H1 (cell line): Measurements from ENCODE around the gene BTBD10. TPM values are rescaled to one million over a fixed set of nuclear protein-coding genes. Genes with fewer than 3 reads are reported as not detected.

Experiments
- CTCF ChIA-PET: fragments of 300-600 bp; sonication (Branson Sonifier 250); formaldehyde crosslinking; loops from one replicate; lab custom pipeline; 2021; ENCODE audit not compliant: partially characterized antibody; lab: Charles Lee
- POLR2A ChIA-PET: fragments of 300-600 bp; sonication (Branson Sonifier 250); formaldehyde crosslinking; loops from one replicate; lab custom pipeline; 2021; ENCODE audit warnings: inconsistent platforms; ENCODE audit not compliant: partially characterized antibody; lab: Charles Lee
- DNase-seq, 2 experiments: peaks; one replicate each; pipeline versions ENCODE4 v3.0.0 to v3.0.0-alpha.2; 2010 to 2022; ENCODE audit warnings: low spot score in 2 of 2, low read depth in 1 of 2, mixed read lengths in 1 of 2
- FAIRE-seq: peaks from 2 replicates; lab custom pipeline; 2011; peaks lifted over from hg19 to GRCh38; lab: Jason Lieb, UNC
- H2AFZ ChIP-seq: 2 replicates; pipeline ENCODE4 v1.8.1; 2012; ENCODE audit warnings: low read length, inconsistent platforms
- H2AK5ac ChIP-seq: 2 replicates; pipeline ENCODE4 v1.6.1; 2013; ENCODE audit warnings: low read depth, low read length
- H2BK120ac ChIP-seq: replicated peaks from 2 replicates; pipeline ENCODE3; 2013; ENCODE audit warnings: low read depth, low read length, inconsistent platforms
- H2BK12ac ChIP-seq: 2 replicates; pipeline ENCODE4 v1.6.1; 2013; ENCODE audit warnings: low read depth, low read length
- H2BK15ac ChIP-seq: 2 replicates; pipeline ENCODE4 v1.6.1; 2013; ENCODE audit warnings: low read length
- H2BK20ac ChIP-seq: 2 replicates; pipeline ENCODE4 v1.6.1; 2013; ENCODE audit warnings: low read length
- H2BK5ac ChIP-seq: 2 replicates; pipeline ENCODE4 v1.6.1; 2013; ENCODE audit warnings: low read depth, low read length
- H3K14ac ChIP-seq: 2 replicates; pipeline ENCODE4 v1.6.1; 2013; ENCODE audit warnings: inconsistent platforms; ENCODE audit not compliant: insufficient read length
- H3K18ac ChIP-seq: 2 replicates; pipeline ENCODE4 v1.6.1; 2013; ENCODE audit warnings: low read length; ENCODE audit errors: extremely low read depth
- H3K23ac ChIP-seq: 2 replicates; pipeline ENCODE4 v1.6.1; 2013; ENCODE audit warnings: inconsistent platforms; ENCODE audit not compliant: insufficient read length
- H3K23me2 ChIP-seq: 2 replicates; pipeline ENCODE4 v1.6.1; 2013; ENCODE audit warnings: low read depth, low read length
- H3K27ac ChIP-seq: 2 replicates; pipeline ENCODE4 v1.6.1; 2011; ENCODE audit warnings: low read depth, low read length, inconsistent platforms
- H3K27me3 ChIP-seq, 4 experiments: replicated peaks in 1 of 4; 1 replicate in 1 of 4; 2 replicates in 3 of 4; pipeline versions ENCODE4 v1.6.1 to v1.8.1; 2011 to 2013; ENCODE audit warnings: low read length in 3 of 4, mild to moderate bottlenecking in 3 of 4, inconsistent platforms in 2 of 4, mixed read lengths in 2 of 4, moderate library complexity in 1 of 4; ENCODE audit not compliant: control insufficient read depth in 3 of 4, insufficient read depth in 3 of 4; ENCODE audit errors: extremely low read depth in 1 of 4
- H3K36me3 ChIP-seq, 4 experiments: 2 replicates each; pipeline versions ENCODE4 v1.6.1 to v1.8.1; 2011 to 2013; ENCODE audit warnings: mild to moderate bottlenecking in 4 of 4, low read length in 3 of 4, moderate library complexity in 2 of 4, control low read depth in 1 of 4, inconsistent platforms in 1 of 4; ENCODE audit not compliant: insufficient read depth in 4 of 4, control insufficient read depth in 2 of 4
- H3K4ac ChIP-seq: replicated peaks from 2 replicates; pipeline ENCODE3; 2013; ENCODE audit warnings: low read length, low read depth, mixed read lengths, inconsistent platforms; ENCODE audit not compliant: insufficient read length
- H3K4me1 ChIP-seq, 4 experiments: replicated peaks in 1 of 4; 1 replicate in 1 of 4; 2 replicates in 3 of 4; pipeline versions ENCODE4 v1.6.1 to v1.8.1; 2011 to 2013; ENCODE audit warnings: low read length in 3 of 4, inconsistent platforms in 2 of 4, mixed read lengths in 1 of 4; ENCODE audit not compliant: insufficient read depth in 4 of 4, control insufficient read depth in 3 of 4
- H3K4me2 ChIP-seq, 2 experiments: 2 replicates each; pipeline versions ENCODE4 v1.6.1 to v1.8.1; 2011 to 2013; ENCODE audit warnings: low read depth in 2 of 2, low read length in 2 of 2, control low read depth in 1 of 2, inconsistent platforms in 1 of 2, mild to moderate bottlenecking in 1 of 2; ENCODE audit not compliant: insufficient read depth in 1 of 2
- H3K4me3 ChIP-seq, 4 experiments: fragments of 200-600, 300-600 bp in 1 of 4; sonication (generic), shearing (Covaris generic), sonication (Bioruptor Twin) in 1 of 4; 2 replicates each; pipeline versions ENCODE4 v1.5.1 to v1.8.1; 2011 to 2016; ENCODE audit warnings: low read length in 4 of 4, low read depth in 3 of 4, control low read depth in 2 of 4, inconsistent platforms in 2 of 4, mild to moderate bottlenecking in 2 of 4, mixed read lengths in 1 of 4, moderate library complexity in 1 of 4; ENCODE audit not compliant: insufficient read depth in 2 of 4; ENCODE audit errors: extremely low read depth in 1 of 4
- H3K56ac ChIP-seq: replicated peaks from 2 replicates; pipeline ENCODE3; 2013; ENCODE audit warnings: low read depth, mild to moderate bottlenecking, mixed read lengths, low read length, inconsistent platforms; ENCODE audit not compliant: insufficient read length
- H3K79me1 ChIP-seq: 2 replicates; pipeline ENCODE4 v1.6.1; 2013; ENCODE audit warnings: low read depth, low read length, control low read depth
- H3K79me2 ChIP-seq, 2 experiments: 2 replicates each; pipeline versions ENCODE4 v1.6.1 to v1.8.1; 2012 to 2013; ENCODE audit warnings: low read length in 2 of 2, mild to moderate bottlenecking in 2 of 2, inconsistent platforms in 1 of 2; ENCODE audit not compliant: insufficient read depth in 2 of 2, control insufficient read depth in 1 of 2
- H3K9ac ChIP-seq, 4 experiments: replicated peaks in 1 of 4; 1 replicate in 1 of 4; 2 replicates in 3 of 4; pipeline versions ENCODE4 v1.6.1 to v1.8.1; 2011 to 2013; ENCODE audit warnings: low read depth in 3 of 4, low read length in 3 of 4, control low read depth in 2 of 4, mild to moderate bottlenecking in 2 of 4, moderate library complexity in 2 of 4, inconsistent platforms in 1 of 4; ENCODE audit errors: extremely low read depth in 1 of 4
- H3K9me3 ChIP-seq, 2 experiments: 2 replicates each; pipeline versions ENCODE4 v1.6.1 to v1.8.1; 2012 to 2013; ENCODE audit warnings: mild to moderate bottlenecking in 2 of 2, moderate library complexity in 2 of 2, control low read depth in 1 of 2, inconsistent platforms in 1 of 2, low read depth in 1 of 2, low read length in 1 of 2, mixed read lengths in 1 of 2; ENCODE audit not compliant: insufficient read depth in 2 of 2
- H4K20me1 ChIP-seq, 2 experiments: replicated peaks in 1 of 2; 2 replicates each; pipeline versions ENCODE3 to v1.8.1; 2011 to 2013; ENCODE audit warnings: inconsistent platforms in 2 of 2, low read length in 2 of 2, mild to moderate bottlenecking in 1 of 2; ENCODE audit not compliant: insufficient read depth in 2 of 2, control insufficient read depth in 1 of 2
- H4K5ac ChIP-seq: 2 replicates; pipeline ENCODE4 v1.6.1; 2013; ENCODE audit warnings: low read length, low read depth, mixed read lengths, inconsistent platforms; ENCODE audit not compliant: insufficient read length
- H4K8ac ChIP-seq: 2 replicates; pipeline ENCODE4 v1.8.0; 2013; ENCODE audit warnings: mild to moderate bottlenecking, moderate library complexity, low read length, inconsistent platforms; ENCODE audit not compliant: insufficient read depth; ENCODE audit errors: extremely low read depth
- H4K91ac ChIP-seq: replicated peaks from 2 replicates; pipeline ENCODE3; 2013; ENCODE audit warnings: low read length, mixed read lengths, inconsistent platforms; ENCODE audit not compliant: insufficient read length
- CBX8 ChIP-seq: fragments of 300-800, 300-1000 bp; sonication (generic); IDR thresholded peaks from 2 replicates; pipeline ENCODE4 v1.7.1; 2016; ENCODE audit warnings: low read depth, low read length, borderline replicate concordance
- RAD21 ChIP-seq, 2 experiments: IDR thresholded peaks in 1 of 2; conservative IDR thresholded peaks in 1 of 2; 2 replicates each; pipeline ENCODE4 v1.6.1; 2011; ENCODE audit warnings: low read depth in 2 of 2, low read length in 2 of 2, improper control_type of control experiment in 1 of 2, inconsistent platforms in 1 of 2, mild to moderate bottlenecking in 1 of 2, moderate library complexity in 1 of 2
- RXRA ChIP-seq: IDR thresholded peaks from 2 replicates; pipeline ENCODE4 v1.6.1; 2011; ENCODE audit warnings: low read depth, mild to moderate bottlenecking, low read length, moderate library complexity; ENCODE audit not compliant: insufficient read depth
- WGBS, 2 experiments: shearing (Covaris generic) in 1 of 2; methylation state at CpG; one replicate each; pipeline versions ENCODE4 v1.1.6 to v1.1.7; 2013 to 2015; ENCODE audit warnings: low lambda C conversion rate in 2 of 2, mixed read lengths in 2 of 2, inconsistent platforms in 1 of 2, low coverage in 1 of 2, missing lambda C conversion rate in 1 of 2; ENCODE audit not compliant: insufficient replicate concordance in 2 of 2, insufficient coverage in 1 of 2, insufficient read length in 1 of 2; ENCODE audit errors: extremely low coverage in 1 of 2, missing lambda C conversion rate in 1 of 2; 5-methylcytosine and 5-hydroxymethylcytosine counted together
- polyA plus RNA-seq, 7 experiments: library from polyadenylated mRNA; depleted of rRNA in 3 of 7; stranded (reverse) in 5 of 7; unstranded in 2 of 7; fragments of >200 nt in 5 of 7; fragments of 200-250 nt in 2 of 7; gene quantifications; 1 replicate in 5 of 7; 2 replicates in 1 of 7; 4 replicates in 1 of 7; pipeline versions ENCODE4 v1.2.1 to v1.2.3, GENCODE V29; 2011 to 2013; ENCODE audit warnings: missing spikeins in 2 of 7, mixed read lengths in 2 of 7
- total RNA-seq: library from RNA; stranded (reverse); fragmentation: NEBNext Ultra II Directional; extraction: Animal tissue kit (Norgen Biotek cat#: 25700); gene quantifications from 2 replicates; pipeline ENCODE4 v1.2.1, GENCODE V29; 2021
- TF ChIP-seq, protein P1 (sequence below), 3 experiments: IDR thresholded peaks; 1 replicate in 2 of 3; 2 replicates in 1 of 3; pipeline versions ENCODE4 v1.5.1 to v1.6.1; 2011; ENCODE audit warnings: low read length in 3 of 3, mild to moderate bottlenecking in 3 of 3, inconsistent platforms in 2 of 3, low read depth in 1 of 3, moderate library complexity in 1 of 3; ENCODE audit not compliant: insufficient read depth in 1 of 3; ENCODE audit errors: control extremely low read depth in 1 of 3

BTBD10 gene
- total and polyA plus RNA-seq, 2 of the 8 experiments (the other 6 are each of a cell fraction or from before 2014, with no cell fraction given): 13.8 to 22.2 TPM

DNA sequence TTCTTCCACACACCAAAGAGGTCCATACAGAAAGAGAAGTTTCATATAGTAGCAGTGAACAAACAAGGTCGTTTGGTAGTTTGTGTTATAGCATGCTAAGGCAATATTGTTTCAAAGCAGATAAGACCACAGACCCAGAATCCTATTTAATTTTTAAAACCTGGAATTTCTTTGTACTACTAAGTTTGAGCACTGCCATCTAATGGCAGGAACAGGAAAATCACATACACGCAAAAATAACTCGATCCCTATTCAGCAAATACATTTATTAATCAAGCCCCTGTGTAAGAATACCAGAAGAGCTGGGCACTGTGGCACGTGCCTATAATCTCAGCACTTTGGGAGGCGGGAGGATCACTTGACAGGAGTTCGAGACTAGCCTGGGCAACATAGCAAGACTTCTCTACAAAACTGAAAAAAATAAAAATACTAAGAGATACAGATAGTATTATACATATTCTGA is 2.9 kb upstream of the BTBD10 start:
- Histone ChIP-seq H4K20me1 (no peaks in the 10 kb centered on the region), H2BK20ac (no peak overlapping the region), H3K4me2 (no peak overlapping the region), H3K79me2 (peaks cover 0 to 11% of the 10 kb centered on the region in 2 experiments; a peak in 2 of 4 replicates), H4K8ac (no peak overlapping the region), H2BK120ac (no peak overlapping the region), H3K27me3 (no peaks in the 10 kb centered on the region), H3K14ac (no peak overlapping the region), H3K23ac (no peak overlapping the region), H3K4ac (no peak overlapping the region), H3K23me2 (peaks cover 5% of the 10 kb centered on the region; the same call in 1 of the 2 replicates), H3K56ac (no peak overlapping the region), H3K9me3 (no peaks in the 10 kb centered on the region), H2BK12ac (no peak overlapping the region), H4K91ac (no peak overlapping the region), H3K4me1 (no peaks in the 10 kb centered on the region; a peak in 1 of 7 replicates), H3K79me1 (no peaks in the 10 kb centered on the region), H4K5ac (no peak overlapping the region), H3K36me3 (no peaks in the 10 kb centered on the region), H2AK5ac (no peak overlapping the region), H2BK5ac (no peak overlapping the region), H3K4me3 (no peak overlapping the region), H2AFZ (no peak overlapping the region), H2BK15ac (no peak overlapping the region), H3K18ac (no peak overlapping the region), H3K27ac (no peak overlapping the region), H3K9ac (no peak overlapping the region)
- POLR2A ChIA-PET: no interaction called here
- DNase-seq (no peak), FAIRE-seq (no peak)
- 18% methylated on average over 6 of the region's 6 CpGs; no CpG with 5 or more reads in 1 of the 2 experiments for WGBS, 2 experiments
- CTCF ChIA-PET: interaction anchor here (0.6 to 2.8 kb wide), 13 partner anchors 11 to 1442 kb away, joined by 3 to 14 read pairs (median 3); no protein-coding TSS in a partner anchor
- TF ChIP-seq, protein P1, sequence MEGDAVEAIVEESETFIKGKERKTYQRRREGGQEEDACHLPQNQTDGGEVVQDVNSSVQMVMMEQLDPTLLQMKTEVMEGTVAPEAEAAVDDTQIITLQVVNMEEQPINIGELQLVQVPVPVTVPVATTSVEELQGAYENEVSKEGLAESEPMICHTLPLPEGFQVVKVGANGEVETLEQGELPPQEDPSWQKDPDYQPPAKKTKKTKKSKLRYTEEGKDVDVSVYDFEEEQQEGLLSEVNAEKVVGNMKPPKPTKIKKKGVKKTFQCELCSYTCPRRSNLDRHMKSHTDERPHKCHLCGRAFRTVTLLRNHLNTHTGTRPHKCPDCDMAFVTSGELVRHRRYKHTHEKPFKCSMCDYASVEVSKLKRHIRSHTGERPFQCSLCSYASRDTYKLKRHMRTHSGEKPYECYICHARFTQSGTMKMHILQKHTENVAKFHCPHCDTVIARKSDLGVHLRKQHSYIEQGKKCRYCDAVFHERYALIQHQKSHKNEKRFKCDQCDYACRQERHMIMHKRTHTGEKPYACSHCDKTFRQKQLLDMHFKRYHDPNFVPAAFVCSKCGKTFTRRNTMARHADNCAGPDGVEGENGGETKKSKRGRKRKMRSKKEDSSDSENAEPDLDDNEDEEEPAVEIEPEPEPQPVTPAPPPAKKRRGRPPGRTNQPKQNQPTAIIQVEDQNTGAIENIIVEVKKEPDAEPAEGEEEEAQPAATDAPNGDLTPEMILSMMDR (IDR thresholded peaks at IDR 0.05; ENCODE audit: control extremely low read depth in 1 of 3, insufficient read depth in 1 of 3, low read depth in 1 of 3, low read length in 3 of 3): peak in 2 of 3 experiments; percentile 12 to 22; a peak in 2 of 4 replicates
- TF ChIP-seq RAD21 (IDR thresholded peaks at IDR 0.05 in 1 of 2, conservative IDR thresholded peaks at IDR 0.05 in 1 of 2; ENCODE audit: low read depth in 2 of 2, low read length in 2 of 2) (peak; percentile 20; a peak in 3 of 4 replicates), RXRA (no peak), CBX8 (no peak)
- TF ChIP-seq, all 59 proteins: peak for 2
